HepG2 (cell line): ENCODE results near the gene IFIT1B. TPM values are rescaled to one million over a fixed set of nuclear protein-coding genes. Genes with fewer than 3 reads are reported as not detected.

ENCODE experiments used
- CREM ChIP-seq, 2 experiments: sonication (generic) in 1 of 2; formaldehyde crosslinking in 1 of 2; IDR thresholded peaks; 2 replicates each; pipeline versions ENCODE4 v1.4.0 to v1.6.1; 2016 to 2020; ENCODE audit warnings: antibody characterized with exemption in 1 of 2, mild to moderate bottlenecking in 1 of 2, missing genetic modification reagents in 1 of 2
- GTF2F1 ChIP-seq: fragments of 150-350 bp; IDR thresholded peaks from 2 replicates; pipeline ENCODE4 v1.6.1; 2014; ENCODE audit warnings: low read length
- NFRKB ChIP-seq: fragments of 450-650 bp; IDR thresholded peaks from 2 replicates; pipeline ENCODE4 v1.6.1; 2017
- PBX2 ChIP-seq: IDR thresholded peaks from 2 replicates; pipeline ENCODE4 v1.6.1; 2016; ENCODE audit warnings: control low read depth
- REXO4 ChIP-seq: sonication (generic); formaldehyde crosslinking; IDR thresholded peaks from 2 replicates; pipeline ENCODE4 v1.8.0; 2022; ENCODE audit warnings: missing genetic modification reagents, mild to moderate bottlenecking, borderline replicate concordance
- SKIL ChIP-seq: sonication (generic); formaldehyde crosslinking; IDR thresholded peaks from 2 replicates; pipeline ENCODE4 v1.8.0; 2022; ENCODE audit warnings: missing genetic modification reagents, mild to moderate bottlenecking, moderate library complexity, borderline replicate concordance
- ZBTB38 ChIP-seq: sonication (generic); formaldehyde crosslinking; IDR thresholded peaks from 2 replicates; pipeline ENCODE4 v1.5.1; 2020; ENCODE audit warnings: mild to moderate bottlenecking, missing genetic modification reagents
- ZNF576 ChIP-seq: sonication (generic); formaldehyde crosslinking; IDR thresholded peaks from 2 replicates; pipeline ENCODE4 v1.4.0; 2020; ENCODE audit warnings: mild to moderate bottlenecking, missing genetic modification reagents
- ZNF577 ChIP-seq: sonication (generic); formaldehyde crosslinking; IDR thresholded peaks from 2 replicates; pipeline ENCODE4 v1.4.0; 2020; ENCODE audit warnings: mild to moderate bottlenecking, low read depth, missing genetic modification reagents, borderline replicate concordance
- ZNF678 ChIP-seq: sonication (generic); formaldehyde crosslinking; IDR thresholded peaks from 2 replicates; pipeline ENCODE4 v1.4.0; 2020; ENCODE audit warnings: mild to moderate bottlenecking, missing genetic modification reagents
- ZNF747 ChIP-seq: sonication (generic); formaldehyde crosslinking; IDR thresholded peaks from 2 replicates; pipeline ENCODE4 v1.8.1; 2023; ENCODE audit warnings: missing genetic modification reagents, mild to moderate bottlenecking, borderline replicate concordance
- ZNF749 ChIP-seq: sonication (generic); formaldehyde crosslinking; IDR thresholded peaks from 2 replicates; pipeline ENCODE4 v1.8.0; 2022; ENCODE audit warnings: mild to moderate bottlenecking, missing genetic modification reagents, moderate library complexity, borderline replicate concordance
- polyA plus RNA-seq, 8 experiments: library from polyadenylated mRNA; depleted of rRNA in 3 of 8; stranded (reverse) in 7 of 8; unstranded in 1 of 8; fragments of >200 nt; fragmentation: Illumina TruSeq in 4 of 8; extraction: Trizol in 4 of 8; gene quantifications; 2 replicates each; pipeline versions ENCODE4 v1.2.1 to v1.2.3, GENCODE V29; 2011 to 2016; ENCODE audit warnings: low read depth in 4 of 8, missing spikeins in 1 of 8, mixed read lengths in 1 of 8; ENCODE audit not compliant: insufficient read depth in 1 of 8
- total RNA-seq, 5 experiments: library from RNA; depleted of rRNA; stranded (reverse); fragments of >200 nt; fragmentation: Illumina TruSeq; extraction: Trizol; gene quantifications; 2 replicates each; pipeline ENCODE4 v1.2.3, GENCODE V29; 2016; ENCODE audit warnings: low read depth in 1 of 5
- TF ChIP-seq, protein P1 (sequence below): sonication (generic); formaldehyde crosslinking; IDR thresholded peaks from 2 replicates; pipeline ENCODE4 v1.4.0; 2020; ENCODE audit warnings: low read depth, mild to moderate bottlenecking, missing genetic modification reagents
- TF ChIP-seq, protein P2 (sequence below): sonication (generic); formaldehyde crosslinking; IDR thresholded peaks from 2 replicates; pipeline ENCODE4 v1.4.0; 2020; ENCODE audit warnings: mild to moderate bottlenecking, missing genetic modification reagents
- TF ChIP-seq, protein P3 (sequence below): sonication (generic); formaldehyde crosslinking; IDR thresholded peaks from 2 replicates; pipeline ENCODE4 v1.8.1; 2023; ENCODE audit warnings: mild to moderate bottlenecking, inconsistent platforms, moderate library complexity, missing genetic modification reagents, borderline replicate concordance

Gene IFIT1B
- total and polyA plus RNA-seq, 2 of the 13 experiments (the other 11 are each of a cell fraction or from before 2014, with no cell fraction given) = not detected

- TF ChIP-seq, protein P1, sequence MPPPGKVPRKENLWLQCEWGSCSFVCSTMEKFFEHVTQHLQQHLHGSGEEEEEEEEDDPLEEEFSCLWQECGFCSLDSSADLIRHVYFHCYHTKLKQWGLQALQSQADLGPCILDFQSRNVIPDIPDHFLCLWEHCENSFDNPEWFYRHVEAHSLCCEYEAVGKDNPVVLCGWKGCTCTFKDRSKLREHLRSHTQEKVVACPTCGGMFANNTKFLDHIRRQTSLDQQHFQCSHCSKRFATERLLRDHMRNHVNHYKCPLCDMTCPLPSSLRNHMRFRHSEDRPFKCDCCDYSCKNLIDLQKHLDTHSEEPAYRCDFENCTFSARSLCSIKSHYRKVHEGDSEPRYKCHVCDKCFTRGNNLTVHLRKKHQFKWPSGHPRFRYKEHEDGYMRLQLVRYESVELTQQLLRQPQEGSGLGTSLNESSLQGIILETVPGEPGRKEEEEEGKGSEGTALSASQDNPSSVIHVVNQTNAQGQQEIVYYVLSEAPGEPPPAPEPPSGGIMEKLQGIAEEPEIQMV (CRISPR knock-in tag) = no peak
- no peak for TF ChIP-seq ZBTB38
- TF ChIP-seq ZNF747 (CRISPR knock-in tag) = no peak
- TF ChIP-seq, protein P2, sequence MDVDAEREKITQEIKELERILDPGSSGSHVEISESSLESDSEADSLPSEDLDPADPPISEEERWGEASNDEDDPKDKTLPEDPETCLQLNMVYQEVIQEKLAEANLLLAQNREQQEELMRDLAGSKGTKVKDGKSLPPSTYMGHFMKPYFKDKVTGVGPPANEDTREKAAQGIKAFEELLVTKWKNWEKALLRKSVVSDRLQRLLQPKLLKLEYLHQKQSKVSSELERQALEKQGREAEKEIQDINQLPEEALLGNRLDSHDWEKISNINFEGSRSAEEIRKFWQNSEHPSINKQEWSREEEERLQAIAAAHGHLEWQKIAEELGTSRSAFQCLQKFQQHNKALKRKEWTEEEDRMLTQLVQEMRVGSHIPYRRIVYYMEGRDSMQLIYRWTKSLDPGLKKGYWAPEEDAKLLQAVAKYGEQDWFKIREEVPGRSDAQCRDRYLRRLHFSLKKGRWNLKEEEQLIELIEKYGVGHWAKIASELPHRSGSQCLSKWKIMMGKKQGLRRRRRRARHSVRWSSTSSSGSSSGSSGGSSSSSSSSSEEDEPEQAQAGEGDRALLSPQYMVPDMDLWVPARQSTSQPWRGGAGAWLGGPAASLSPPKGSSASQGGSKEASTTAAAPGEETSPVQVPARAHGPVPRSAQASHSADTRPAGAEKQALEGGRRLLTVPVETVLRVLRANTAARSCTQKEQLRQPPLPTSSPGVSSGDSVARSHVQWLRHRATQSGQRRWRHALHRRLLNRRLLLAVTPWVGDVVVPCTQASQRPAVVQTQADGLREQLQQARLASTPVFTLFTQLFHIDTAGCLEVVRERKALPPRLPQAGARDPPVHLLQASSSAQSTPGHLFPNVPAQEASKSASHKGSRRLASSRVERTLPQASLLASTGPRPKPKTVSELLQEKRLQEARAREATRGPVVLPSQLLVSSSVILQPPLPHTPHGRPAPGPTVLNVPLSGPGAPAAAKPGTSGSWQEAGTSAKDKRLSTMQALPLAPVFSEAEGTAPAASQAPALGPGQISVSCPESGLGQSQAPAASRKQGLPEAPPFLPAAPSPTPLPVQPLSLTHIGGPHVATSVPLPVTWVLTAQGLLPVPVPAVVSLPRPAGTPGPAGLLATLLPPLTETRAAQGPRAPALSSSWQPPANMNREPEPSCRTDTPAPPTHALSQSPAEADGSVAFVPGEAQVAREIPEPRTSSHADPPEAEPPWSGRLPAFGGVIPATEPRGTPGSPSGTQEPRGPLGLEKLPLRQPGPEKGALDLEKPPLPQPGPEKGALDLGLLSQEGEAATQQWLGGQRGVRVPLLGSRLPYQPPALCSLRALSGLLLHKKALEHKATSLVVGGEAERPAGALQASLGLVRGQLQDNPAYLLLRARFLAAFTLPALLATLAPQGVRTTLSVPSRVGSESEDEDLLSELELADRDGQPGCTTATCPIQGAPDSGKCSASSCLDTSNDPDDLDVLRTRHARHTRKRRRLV (CRISPR knock-in tag) = 0 out of 2 replicates have a peak, but pooled peaks have one; percentile 36
- no peak for TF ChIP-seq ZNF678 (CRISPR knock-in tag)
- no peak for TF ChIP-seq ZNF749 (CRISPR knock-in tag)
- no peak for TF ChIP-seq SKIL (CRISPR knock-in tag)
- TF ChIP-seq CREM (IDR thresholded peaks at IDR 0.05) = peak; percentile 18; the same call in 1 of the 2 replicates
- no peak for TF ChIP-seq CREM (CRISPR knock-in tag; IDR thresholded peaks at IDR 0.05)
- no peak for TF ChIP-seq NFRKB
- no peak for TF ChIP-seq ZNF577 (CRISPR knock-in tag)
- no peak for TF ChIP-seq ZNF576 (CRISPR knock-in tag)
- TF ChIP-seq, protein P3, sequence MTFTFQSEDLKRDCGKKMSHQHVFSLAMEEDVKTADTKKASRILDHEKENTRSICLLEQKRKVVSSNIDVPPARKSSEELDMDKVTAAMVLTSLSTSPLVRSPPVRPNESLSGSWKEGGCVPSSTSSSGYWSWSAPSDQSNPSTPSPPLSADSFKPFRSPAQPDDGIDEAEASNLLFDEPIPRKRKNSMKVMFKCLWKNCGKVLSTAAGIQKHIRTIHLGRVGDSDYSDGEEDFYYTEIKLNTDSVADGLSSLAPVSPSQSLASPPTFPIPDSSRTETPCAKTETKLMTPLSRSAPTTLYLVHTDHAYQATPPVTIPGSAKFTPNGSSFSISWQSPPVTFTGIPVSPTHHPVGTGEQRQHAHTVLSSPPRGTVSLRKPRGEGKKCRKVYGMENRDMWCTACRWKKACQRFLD (CRISPR knock-in tag) = no peak
- no peak for TF ChIP-seq REXO4 (CRISPR knock-in tag)
- no peak for TF ChIP-seq GTF2F1
- TF ChIP-seq PBX2 (CRISPR knock-in tag) = no peak
Observed at GRCh38 chr10:89332123-89332633, 45.7 kb upstream of the IFIT1B start (continued).
